Heart left ventricle (tissue), 13 donors: Measurements from ENCODE around the gene MEGF8.

ENCODE experiments used
- POLR2A ChIP-seq, 2 donors: fragments of 450-650 bp; IDR thresholded peaks; one replicate each; pipeline ENCODE4 v1.6.1; 2017; ENCODE audit warnings: antibody characterized with exemption in 2 of 2, mild to moderate bottlenecking in 2 of 2, moderate library complexity in 2 of 2
- TF ChIP-seq, protein P1 (sequence below), 12 donors: fragments of 200-600 bp; sonication (generic) in 4 of 12; IDR thresholded peaks; one replicate each; pipeline versions ENCODE4 v1.5.0 to v1.8.0; 2018 to 2022; ENCODE audit warnings: antibody characterized with exemption in 12 of 12, mild to moderate bottlenecking in 5 of 12
- donor health status: ischemic (EF 13 %, LVEDD 7.1; RV severe dilation, severe dysfunction).
- donor health status: DM: no; HTN: yes; CAD: no.
- donor health status: DM: no; HTN: no; CAD: no.
- donor health status: ischemic (EF 25% LVEDD 6.9; RV normal size, moderate dysfunction).
- donor health status: ischemic (EF 25% LVEDD 5.7; RV mildly dilated, moderate dysfunction).
- donor health status: ischemic (EF 35%, LVEDD 5.7; RV mildly dilated, moderate dysfunction).
- donor health status: nonischemic (EF 11% LVEDD 7.7; RV severe dilation, severe dysfunction).
- donor health status: DM: yes; HTN: yes; CAD: no.
- donor health status: PGD.
- donor health status: ischemic (EF 29% LVEDD 5.4; RV normal size, mild dysfunction).
- donor health status: nonischemic (EF 23%, LVEDD 6.1; RV moderate dilation, normal function).

DNA sequence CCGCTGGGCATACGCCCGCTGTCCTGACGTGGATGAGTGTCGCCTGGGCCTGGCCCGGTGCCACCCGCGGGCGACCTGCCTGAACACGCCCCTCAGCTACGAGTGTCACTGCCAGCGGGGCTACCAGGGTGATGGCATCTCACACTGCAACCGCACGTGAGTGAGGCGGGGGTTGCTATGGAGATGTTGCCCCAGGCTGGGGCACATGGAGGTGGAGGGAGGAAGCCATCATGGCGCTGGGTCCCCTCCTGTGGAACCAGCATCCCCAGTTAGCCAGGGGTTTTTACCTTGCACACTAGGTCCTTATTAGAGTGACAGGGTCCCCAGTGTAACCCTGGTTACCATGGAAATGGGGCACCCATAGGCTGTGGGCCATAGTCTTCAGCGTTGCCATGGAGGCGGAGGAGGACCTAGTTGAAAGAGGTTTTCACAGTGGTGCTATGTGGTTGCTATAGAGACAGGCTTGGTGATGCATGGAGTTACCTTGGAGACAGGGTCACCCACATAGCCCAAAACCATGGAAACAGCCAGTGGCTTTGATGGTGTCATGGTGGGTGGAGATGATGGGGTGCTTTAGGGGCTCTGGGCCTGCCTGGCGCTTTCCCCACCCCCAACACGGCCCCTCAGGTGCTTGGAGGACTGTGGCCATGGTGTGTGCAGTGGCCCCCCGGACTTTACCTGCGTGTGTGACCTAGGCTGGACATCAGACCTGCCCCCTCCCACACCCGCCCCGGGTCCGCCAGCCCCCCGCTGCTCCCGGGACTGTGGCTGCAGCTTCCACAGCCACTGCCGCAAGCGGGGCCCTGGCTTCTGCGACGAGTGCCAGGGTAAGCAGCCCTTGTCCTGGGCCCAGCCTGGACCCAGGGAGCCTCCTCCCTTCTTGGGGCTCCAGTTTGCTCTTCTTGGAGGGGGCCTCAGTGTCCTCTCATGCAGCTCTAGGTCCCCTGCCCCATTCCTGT lies 27.1 kb downstream of the MEGF8 start:
- TF ChIP-seq, protein P1, sequence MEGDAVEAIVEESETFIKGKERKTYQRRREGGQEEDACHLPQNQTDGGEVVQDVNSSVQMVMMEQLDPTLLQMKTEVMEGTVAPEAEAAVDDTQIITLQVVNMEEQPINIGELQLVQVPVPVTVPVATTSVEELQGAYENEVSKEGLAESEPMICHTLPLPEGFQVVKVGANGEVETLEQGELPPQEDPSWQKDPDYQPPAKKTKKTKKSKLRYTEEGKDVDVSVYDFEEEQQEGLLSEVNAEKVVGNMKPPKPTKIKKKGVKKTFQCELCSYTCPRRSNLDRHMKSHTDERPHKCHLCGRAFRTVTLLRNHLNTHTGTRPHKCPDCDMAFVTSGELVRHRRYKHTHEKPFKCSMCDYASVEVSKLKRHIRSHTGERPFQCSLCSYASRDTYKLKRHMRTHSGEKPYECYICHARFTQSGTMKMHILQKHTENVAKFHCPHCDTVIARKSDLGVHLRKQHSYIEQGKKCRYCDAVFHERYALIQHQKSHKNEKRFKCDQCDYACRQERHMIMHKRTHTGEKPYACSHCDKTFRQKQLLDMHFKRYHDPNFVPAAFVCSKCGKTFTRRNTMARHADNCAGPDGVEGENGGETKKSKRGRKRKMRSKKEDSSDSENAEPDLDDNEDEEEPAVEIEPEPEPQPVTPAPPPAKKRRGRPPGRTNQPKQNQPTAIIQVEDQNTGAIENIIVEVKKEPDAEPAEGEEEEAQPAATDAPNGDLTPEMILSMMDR (IDR thresholded peaks at IDR 0.05), result no peak
- no peak for TF ChIP-seq POLR2A (IDR thresholded peaks at IDR 0.05)
